ENCODE measurements around the gene CCDC117.
"Not testable (repeated sequence)": the region's sequence is repeated elsewhere in the genome, so short reads cannot be mapped to it uniquely, and the experiment has no call there.

CCDC117 gene

DNA sequence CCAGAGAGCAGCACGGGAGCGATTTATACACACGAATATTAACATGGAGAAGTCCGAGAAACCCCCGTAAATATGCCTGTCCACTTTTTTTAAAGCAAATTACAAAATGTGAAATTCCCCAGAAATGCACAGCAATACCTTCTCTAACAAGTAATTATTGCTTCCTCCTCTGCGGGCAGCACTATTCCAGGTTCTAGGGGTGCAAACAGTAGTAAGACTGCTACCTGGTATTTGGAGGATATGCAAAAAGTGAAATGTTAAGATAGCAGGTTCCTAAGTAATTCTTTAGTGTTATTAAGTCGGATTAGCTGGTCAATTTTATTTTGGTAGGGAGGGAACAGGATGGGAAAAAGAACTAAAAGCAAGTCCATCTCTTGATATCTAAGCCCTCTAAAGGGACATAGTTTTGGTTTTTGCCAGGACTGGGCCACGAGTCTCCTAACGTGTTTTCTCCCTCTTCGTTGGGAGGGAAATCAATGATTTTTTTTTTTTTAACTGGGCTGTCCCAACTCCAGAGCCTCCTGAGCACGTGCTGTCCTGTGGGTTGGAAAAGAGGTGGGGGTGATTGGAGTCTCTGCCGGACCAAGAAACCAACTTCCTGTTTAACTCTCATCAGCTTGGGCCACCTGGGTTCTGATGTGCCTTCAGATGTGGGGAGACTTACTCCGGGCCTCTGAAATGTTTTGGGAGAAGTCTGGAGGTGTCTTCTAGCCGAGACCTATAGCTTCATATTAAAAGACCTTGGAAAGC lies 29.5 kb downstream of the CCDC117 start:
- peak; percentile 15 for DNase-seq

DNA sequence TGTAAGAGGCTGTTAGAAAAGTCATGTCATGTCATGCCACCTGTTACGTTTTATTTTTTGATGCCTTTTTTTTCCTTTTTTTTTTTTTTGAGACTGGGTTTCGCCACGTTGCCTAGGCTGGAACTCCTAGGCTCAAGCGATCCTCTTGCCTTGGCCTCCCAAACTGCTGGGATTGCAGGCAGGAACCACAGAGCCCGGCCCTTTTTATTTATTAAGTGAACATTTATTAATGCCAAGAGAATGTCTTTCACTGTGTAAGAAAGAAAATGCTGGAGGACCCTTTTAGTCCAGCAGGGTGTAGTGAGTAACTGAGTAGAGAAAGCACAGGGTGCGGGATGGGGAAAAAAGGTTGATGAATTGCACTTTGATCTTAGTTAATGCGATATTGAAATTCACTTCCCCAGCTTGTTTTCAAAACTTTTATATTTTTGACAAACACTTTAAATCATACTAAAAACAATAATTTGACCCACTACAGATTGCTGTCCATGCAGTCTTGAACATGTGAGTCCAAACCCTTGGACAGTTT lies 30.2 kb downstream of the CCDC117 start:
- no peak for DNase-seq

DNA sequence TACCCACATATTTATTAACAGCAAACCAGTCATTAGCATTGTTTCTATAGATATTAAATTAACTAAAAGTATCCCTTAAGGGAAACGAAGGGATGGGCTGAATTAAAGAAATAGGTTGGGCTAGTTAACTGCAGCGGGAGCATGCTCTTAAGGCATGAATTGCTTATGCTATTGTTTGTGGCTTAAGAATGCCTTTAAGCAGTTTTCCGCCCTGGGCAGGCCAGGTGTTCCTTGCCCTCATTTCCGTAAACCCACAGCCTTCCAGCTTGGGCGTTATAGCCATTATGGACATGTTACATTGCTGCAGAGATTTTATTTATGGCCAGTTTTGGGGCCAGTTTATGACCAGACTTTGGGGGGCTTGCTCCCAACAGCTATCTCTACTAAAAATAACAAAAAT lies 32.9 kb downstream of the CCDC117 start:
- DNase-seq, result not testable (repeated sequence)

DNA sequence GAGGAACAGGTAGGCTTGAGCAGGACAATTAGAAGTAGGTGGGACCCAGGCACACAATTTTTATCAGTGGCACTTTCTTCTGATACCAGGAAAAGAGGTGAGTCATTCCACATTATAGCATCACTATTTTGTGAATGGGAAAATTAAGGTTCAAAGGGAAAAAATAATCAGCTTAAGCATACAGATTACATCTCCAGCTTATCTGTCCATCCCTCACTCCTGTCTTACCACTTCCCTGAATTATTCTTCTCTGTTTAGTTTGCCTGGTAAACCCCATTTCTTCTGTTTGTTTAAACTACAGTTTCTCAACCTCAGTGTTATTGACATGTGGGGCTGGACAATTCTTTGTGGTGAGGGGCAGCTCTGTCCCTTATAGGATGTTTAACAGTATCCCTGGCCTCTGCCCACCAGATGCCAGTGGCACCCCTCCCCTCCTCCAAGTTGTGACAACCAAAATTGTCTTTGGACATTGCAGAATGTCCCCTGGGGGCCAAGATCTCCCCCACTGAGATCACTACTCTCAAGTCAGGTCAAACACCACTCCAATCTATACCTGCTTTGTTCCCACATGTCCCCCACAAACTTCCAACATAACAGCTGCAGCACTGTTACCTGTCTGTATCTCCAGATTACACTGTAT lies 36.3 kb downstream of the CCDC117 start:
- no peak for DNase-seq

DNA sequence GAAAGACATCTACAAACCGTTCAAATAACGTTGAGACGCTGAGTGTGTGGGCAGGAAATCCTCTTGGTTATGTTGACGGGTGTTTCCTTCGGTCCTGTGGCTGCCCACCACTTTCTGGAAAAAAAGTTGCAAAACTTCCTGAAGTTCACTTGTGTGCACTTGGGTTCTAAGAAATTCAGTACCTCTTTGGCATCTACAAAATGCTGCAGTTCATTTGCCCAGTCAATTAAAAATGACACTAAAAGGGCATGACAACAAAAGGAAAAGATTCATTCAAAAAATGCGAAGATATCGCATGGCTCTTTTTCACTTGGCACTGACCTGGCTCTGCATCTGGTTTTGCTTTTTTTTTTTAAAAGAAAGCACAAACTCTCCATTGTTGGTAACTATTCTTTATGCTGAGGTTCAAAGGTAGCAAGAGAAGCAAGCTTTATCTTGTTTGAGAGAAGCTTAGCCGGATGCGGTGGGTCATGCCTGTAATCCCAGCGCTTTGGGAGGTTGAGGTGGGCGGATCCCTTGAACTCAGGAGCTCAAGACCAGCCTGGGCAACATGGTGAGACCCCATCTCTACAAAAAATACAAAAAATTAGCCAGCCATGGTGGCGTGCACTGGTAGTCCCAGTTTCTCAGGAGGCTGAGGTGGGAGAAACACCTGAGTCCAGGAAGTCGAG lies 38.5 kb downstream of the CCDC117 start:
- DNase-seq, result peak; percentile 58

DNA sequence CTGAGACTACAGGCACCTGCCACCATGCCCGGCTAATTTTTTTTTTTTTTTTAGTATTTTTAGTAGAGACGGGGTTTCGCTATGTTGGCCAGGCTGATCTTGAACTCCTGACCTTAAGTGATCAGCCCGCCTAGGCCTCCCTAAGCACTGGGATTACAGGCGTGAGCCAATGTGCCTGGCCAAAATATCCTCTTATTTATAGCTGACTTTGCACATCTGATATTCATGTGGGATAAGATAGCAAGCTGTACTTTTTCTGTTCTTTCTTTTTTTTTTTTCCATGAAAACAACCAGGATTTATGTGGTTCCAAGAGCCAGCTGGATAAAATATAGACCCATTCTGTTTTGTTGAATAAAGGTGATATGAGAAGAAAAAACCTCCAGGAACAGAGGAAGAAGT lies 40.0 kb downstream of the CCDC117 start:
- DNase-seq, result no peak

DNA sequence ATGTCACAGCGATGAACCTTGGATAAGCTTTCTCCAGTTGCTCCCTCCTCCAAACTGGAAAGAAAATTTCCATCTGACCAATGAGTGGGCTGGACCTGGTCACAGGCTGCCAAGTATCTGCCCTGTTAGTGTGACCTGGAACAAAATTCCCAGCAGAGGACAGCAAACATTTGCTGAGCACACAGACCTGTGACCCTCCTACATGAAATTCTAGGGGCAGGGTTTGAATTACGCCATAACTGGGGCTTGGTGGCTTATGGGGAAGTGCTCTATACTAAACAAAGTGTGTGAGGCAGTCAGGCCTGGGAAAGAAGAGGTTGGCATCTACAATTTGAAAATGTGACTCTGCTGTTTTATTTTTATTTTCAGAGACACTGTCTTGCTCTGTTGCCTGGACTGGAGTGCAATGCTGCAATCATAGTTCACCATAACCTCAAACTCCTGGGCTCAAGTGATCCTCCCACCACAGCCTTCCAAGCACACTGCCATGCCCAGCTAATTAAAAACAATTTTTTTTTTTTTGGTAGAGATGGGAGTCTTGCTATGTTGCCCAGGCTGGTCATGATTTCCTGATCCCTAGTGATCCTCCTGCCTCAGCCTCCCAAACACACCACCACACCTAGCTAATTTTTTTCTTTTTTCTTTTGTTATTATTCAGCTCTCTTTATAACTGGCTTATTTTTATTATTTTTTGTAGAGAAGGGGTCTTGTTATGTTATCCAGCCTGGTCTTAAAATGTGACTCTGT lies 41.5 kb downstream of the CCDC117 start:
- DNase-seq, result no peak

DNA sequence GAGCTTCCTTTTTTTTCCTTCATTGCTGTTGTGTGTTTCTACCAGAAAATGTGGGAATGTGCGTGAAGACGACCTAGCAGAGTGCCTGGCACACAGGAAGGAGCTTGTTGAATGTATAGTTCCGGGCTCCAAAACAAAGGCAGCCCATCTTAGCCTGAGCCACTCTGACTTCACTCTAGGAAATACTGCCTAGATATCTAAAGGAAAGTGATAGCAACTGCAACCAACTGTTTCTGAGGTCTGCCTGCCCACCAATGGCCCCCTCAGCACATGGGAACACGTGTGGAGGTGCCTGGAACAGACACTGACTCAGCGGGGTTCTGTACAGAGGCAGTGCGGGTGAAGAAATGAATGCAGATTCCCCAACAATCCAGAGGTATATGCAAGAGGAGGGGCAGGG lies 42.6 kb downstream of the CCDC117 start:
- no peak for DNase-seq

DNA sequence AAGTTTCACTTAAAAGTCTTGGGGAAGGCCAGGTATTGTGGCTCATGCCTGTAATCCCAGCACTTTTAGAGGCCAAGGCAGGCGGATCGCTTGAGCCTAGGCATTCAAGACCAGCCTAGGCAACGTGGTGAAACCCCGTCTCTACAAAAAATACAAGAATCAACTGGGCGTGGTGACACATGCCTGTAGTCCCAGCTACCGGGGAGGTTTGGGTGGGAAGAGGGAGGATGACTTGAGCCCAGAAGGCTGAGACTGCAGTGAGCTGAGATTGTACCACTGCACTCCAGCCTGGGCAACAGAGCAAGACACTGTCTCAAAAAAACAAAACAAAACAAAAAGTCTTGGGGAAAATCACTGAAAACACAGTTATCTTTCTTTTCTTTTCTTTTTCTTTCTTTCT lies 43.2 kb downstream of the CCDC117 start:
- DNase-seq, result no peak

DNA sequence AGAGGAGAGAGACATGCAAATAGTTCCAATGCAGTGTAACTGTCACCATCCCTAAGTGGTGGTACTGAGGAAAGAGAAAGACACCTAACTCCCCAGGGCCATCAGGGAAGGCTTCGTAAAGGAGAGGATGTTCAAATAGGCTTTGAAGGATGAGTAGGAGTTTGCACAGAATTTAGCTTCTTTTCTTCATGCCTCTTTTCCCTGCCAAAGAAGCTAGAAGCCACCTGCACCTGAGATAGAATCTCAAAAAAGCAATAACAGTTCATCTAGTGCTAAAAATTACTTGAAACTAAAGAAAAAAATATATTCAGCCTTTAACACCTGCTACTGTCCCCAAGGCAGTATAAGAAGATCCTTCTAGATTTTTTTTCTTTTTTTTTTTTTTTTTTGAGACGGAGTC lies 44.6 kb downstream of the CCDC117 start:
- no peak for DNase-seq

DNA sequence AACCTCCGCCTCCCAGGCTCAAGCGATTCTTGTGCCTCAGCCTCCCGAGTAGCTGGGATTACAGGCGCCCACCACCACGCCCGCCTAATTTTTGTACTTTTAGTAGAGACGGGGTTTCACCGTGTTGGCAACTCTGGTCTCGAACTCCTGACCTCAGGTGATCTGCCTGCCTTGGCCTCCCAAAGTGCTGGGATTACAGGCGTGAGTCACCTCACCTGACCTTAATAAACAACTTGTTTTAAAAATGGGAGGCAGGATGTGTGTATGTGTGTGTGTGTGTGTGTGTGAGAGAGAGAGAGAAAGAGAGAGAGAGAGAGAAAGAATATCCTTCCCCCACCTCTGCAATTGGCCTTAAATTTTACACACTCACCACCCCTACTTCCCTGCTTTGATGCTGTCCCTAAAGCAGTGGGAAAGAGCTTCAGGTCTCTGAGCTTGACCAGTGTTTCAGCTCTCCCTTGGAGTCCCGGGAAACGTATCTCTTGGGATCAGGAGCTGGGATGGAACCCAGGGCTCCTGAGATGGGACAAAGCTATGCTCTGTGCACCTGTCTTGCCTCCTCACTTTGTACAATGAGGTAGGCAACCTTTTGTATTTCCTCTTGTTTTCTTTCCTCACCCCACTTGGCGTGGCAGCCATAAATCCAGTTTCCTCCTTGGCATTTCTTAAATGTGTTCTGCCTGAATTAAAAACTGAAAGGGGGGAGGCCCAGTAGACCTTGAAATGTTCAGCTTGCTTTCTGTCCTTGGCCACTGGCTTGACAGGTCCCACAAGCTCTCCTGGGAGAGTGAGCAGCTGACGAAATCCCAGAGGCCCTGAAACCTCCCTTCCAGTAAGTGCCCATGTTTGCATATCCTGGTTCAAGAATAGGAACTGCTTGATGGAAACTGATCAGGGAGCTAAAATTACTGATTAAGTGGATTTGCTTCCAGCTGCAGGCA lies 45.7 kb downstream of the CCDC117 start:
- peak; percentile 61 for DNase-seq

DNA sequence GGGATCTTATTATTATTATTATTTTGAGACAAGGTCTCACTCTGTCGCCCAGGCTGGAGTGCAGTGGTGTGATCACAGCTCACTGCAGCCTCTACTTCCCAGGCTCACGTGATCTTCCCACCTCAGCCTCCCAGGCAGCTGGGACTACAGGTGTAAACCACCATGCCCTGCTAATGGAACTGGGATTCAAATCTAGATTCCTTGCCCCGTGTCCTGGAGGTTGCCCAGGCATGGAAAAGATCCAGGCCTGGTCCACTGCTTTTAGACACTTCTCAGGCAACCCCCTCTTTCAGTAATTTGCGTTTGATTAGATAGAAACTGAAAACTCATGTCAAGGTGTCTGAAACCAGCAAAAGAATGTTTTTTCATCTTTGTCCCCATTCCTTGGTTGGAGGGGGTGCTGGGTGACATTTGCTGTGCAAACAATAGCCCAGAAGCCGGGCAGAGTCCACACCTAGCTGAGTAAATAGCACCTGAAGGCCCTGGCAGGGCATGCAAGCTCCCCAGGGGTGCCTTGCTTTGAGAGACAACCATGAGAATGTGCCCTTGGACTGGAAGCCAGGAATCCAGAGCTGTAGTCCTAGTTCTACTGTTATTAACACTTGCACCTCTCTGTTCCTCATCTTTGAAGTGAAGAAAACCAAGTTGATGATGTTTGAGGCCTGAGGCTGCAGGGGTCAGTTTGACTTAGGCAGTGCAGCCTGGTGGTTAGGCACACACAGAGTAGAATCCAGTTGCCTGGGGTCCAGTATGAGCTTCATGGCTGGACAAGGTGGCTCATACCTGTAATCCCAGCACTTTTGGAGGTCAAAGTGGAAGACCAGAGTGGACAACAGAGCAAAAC lies 47.0 kb downstream of the CCDC117 start:
- no peak for DNase-seq

DNA sequence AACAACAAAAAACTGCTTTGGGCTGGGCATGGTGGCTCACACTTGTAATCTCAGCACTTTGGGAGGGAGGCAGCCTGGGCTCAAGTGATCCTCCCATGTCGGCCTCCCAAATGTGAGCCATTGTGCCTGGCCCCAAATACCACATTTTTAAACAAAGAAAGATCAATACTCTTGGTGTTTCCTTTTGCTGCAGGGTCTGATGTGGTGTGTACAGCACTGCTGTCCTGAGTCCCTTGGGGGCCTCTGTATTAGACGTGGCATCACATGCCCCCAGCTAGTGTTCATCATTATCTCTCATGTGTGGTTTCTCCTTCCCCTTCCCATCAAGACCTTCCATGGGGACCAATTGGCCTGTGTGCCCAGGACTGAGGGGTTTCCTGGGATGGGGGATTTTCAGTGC lies 48.4 kb downstream of the CCDC117 start:
- no peak for DNase-seq

DNA sequence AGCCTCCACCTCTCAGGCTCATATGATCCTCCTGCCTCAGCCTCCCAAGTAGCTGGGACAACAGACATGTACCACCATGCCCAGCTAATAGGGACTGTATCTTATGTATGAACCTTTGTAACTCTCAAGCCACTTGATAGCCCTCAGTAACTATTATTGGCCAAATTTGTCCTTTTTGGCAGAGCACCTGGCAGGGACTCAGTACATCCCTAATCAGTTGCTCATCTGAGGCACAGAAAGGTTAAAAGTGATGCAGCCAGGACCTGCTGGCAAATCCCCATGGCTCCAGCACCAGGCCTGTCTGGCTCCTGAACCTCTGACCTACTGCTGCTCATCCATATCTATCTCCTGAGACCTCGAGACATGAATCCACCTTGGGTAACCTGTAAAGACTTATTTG lies 49.0 kb downstream of the CCDC117 start:
- no peak for DNase-seq

DNA sequence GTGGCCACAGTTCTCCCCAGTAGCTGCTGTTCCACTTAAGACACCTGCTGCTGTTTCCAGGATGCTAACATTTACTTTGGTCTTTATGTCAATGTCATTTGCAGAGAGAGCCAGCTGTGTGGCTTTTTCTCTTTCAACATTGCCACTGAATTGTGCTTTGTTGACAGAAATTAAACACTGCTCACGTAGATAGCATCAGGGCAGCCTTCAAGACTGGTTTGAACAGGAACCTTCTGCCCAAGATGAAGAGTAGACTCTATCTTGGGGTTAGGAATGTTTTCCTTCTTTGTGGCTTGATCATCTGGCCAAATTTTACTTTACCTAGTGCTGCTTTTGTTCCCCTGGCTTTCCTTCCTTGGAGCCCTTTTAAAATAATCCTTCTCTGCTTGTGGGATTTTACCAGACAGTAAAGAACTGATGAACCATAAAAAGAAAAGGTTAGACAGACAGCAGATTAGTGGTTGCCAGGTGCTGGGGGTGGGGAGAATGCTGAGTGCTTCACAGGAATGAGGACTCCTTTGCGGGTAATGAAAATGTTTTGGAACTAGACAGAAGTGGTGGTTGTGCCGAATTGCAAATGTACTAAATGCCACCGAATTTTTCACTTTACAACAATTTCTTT lies 50.5 kb downstream of the CCDC117 start:
- peak; percentile 52 for DNase-seq

DNA sequence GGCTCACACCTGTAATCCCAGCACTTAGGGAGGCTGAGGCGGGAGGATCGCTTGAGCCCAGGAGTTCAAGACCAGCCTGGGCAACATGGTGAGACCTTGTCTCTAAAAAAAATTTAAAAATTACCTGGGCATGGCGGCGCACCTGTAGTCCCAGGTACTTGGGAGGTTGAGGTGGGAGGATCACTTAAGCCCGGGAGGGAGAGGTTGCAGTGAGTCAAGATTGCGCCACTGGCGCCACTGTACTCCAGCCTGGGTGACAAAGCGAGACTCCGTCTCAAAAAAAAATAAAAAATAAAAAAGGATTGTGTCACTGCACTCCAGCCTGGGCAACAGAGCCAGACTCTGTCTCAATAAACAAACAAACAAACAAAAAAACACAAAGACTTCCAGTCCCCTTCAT lies 52.0 kb downstream of the CCDC117 start:
- DNase-seq, result not testable (repeated sequence)

DNA sequence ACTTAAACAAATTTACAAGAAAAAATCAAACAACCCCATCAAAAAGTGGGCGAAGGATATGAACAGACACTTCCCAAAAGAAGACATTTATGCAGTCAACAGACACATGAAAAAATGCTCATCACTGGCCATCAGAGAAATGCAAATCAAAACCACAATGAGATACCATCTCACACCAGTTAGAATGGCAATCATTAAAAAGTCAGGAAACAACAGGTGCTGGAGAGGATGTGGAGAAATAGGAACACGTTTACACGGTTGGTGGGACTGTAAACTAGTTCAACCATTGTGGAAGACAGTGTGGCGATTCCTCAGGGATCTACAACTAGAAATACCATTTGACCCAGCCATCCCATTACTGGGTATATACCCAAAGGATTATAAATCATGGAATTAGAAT lies 53.9 kb downstream of the CCDC117 start:
- DNase-seq, result not testable (repeated sequence)

DNA sequence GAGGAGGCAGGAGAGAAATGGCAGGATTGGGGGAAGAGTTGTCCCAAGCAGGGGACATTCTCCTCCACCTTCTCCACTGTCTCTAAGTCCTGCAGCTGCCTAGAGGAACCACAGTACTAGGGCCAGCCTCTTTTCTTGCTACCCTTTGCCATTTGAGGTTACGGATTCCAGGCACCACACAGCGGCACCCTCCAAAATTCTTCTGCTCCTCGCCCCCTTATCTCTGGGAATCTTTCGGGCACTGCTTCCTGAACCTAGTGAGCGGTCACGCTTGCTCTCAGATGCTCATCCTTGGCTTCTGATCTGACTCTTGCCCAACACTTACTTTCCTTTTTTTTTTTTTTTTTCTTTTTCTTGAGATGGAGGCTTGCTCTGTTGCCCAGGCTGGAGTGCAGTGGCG lies 54.4 kb downstream of the CCDC117 start:
- DNase-seq, result no peak

DNA sequence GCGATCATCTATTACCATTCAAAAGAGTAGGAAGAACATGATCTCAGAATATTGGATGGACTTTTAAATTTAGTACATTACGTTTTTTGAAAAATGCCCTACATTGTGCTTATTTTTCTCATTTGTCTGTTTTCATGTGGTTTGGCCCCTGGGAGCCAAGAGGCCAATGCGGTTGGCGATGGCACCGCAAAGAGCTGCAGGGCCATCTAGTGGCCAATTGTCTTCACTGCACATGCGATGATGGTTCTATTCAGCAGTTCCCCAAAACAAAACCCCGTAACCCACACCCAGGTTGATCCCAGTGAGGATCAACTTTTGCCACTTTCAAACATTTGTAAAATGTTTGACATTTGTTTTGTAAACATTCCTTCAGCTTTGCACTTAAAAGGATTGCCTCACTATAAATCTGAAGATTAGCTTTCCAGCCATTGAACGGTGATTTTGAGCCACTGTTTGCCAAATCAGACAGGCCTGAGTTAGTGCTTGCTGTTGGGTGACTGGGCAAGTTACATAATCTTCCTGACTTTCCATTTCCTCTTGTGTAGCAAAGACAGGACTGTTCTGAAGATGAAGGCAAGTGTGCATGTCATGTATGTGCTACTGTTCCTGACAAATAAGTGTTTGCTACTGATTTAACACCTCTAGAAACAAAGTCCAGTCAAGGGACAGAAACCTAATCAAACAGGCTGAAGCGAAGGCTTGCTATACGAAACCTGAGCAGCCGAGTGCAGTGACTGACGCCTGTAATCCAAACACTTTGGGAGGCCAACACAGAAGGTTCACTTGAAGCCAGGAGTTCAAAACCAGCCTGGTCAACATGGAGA lies 57.1 kb downstream of the CCDC117 start:
- DNase-seq, result peak; percentile 91

DNA sequence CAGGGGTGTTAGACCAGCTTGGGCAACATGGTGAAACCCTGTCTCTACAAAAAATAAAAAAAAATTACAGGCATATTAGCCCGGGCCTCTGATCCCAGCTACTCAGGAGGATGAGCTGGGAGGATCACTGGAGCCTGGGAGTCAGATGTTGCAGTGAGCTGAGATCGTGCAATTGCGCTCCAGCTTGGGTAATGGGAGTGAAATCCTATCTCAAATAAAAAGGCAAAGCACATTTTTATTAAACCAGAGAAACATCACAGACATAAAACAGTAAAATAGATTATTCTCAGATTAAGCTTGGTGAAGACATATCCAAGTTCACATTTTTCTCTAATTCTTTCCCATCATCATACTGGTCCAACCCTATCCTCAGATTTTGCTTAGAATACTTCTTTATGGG lies 57.9 kb downstream of the CCDC117 start:
- no peak for DNase-seq
